ENCODE measurements around the gene KRT82. TPM values are rescaled to one million over a fixed set of nuclear protein-coding genes. Genes with fewer than 3 reads are reported as not detected.

Gene KRT82
- total RNA-seq, 2 experiments from 2014 or later: not detected

- intact Hi-C loops (cut with micrococcal nuclease; ENCODE audit: unreplicated experiment): no loop called here
- Histone ChIP-seq H3K4me2 (ENCODE audit: low read length) (no peak overlapping the region), H3K4me3 (ENCODE audit: low read depth, low read length, poor library complexity, severe bottlenecking) (no peak overlapping the region), H3K9me3 (ENCODE audit: low read length) (no peaks in the 10 kb centered on the region), H3K79me2 (ENCODE audit: insufficient read depth, low read depth, low read length) (no peaks in the 10 kb centered on the region), H3K27ac (ENCODE audit: low read depth, low read length, poor library complexity, severe bottlenecking) (no peak overlapping the region), H3K9me2 (ENCODE audit: insufficient read depth, low read length) (no peaks in the 10 kb centered on the region), H4K20me1 (ENCODE audit: insufficient read depth, low read length) (no peaks in the 10 kb centered on the region), H2AFZ (ENCODE audit: low read length) (no peak overlapping the region), H3K36me3 (ENCODE audit: insufficient read depth, low read length) (no peaks in the 10 kb centered on the region), H3K4me1 (ENCODE audit: insufficient read depth, low read length, poor library complexity, severe bottlenecking) (no peaks in the 10 kb centered on the region)
- ChIA-PET CTCF (ENCODE audit: unreplicated experiment) (no interaction called here), POLR2A (no interaction called here)
- no peak for DNase-seq (ENCODE audit: low spot score)
- no TSS peak for BruUV-seq (replicated peaks)
- no peak for TF ChIP-seq CTCF (conservative IDR thresholded peaks at IDR 0.05; ENCODE audit: low read length)
- TF ChIP-seq EZH2phosphoT487 (IDR thresholded peaks at IDR 0.05; ENCODE audit: borderline replicate concordance, low read depth, low read length): no peak
Measured at GRCh38 chr12:52439420-52439819, 33.3 kb upstream of the KRT82 start.

DNA sequence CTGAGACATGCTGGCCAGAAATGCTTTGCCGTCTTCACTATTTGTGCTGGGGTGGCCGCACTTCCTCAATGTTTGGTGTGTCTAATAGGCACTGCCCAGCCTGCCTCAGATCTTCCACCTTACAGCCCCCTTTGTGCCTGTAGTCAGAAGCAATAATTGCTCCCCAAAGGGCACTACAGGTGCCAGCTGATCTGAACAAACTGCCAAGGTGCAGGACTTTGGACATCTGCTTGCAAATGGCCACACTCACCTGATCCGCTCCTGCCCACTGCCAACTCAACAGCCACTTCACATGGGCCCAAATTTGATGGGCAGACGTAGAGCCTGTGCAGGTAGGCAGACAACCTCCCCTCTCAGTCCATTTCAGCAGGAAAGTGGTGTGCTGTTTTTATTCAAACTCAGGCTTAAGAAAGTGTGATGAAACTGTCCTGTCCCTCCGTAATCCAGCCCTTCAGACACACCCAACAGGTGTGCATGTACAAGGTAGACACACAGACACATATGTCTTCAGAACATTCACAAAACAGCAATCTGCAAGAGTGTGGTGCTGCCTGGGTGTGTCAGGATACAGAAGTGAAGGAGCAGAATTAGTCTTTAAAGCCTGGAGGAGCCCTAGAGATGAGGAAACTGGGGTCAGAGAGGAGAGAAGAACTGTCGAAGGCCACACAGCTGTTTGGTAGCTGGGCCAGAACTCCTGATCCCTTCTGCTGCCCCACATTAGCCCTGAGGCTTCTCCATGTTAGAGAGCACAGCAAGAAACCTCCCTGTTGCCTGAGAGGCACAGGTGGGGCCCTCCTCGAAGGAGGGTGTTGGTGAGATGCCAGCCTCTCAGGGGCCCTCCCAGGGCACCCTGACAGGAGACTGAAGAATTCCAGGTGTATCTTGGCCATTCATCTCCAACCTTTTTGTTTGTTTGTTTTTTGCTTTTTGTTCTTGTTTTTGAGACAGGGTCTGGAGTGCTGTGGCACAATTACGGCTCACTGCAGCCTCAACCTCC lies 32.5 kb upstream of the KRT82 start:
- no peak overlapping the region for H2AFZ ChIP-seq (ENCODE audit: low read length)
- H3K4me2 ChIP-seq (ENCODE audit: low read length): no peak overlapping the region
- H3K79me2 ChIP-seq (ENCODE audit: insufficient read depth, low read depth, low read length): no peaks in the 10 kb centered on the region
- H3K36me3 ChIP-seq (ENCODE audit: insufficient read depth, low read length): no peaks in the 10 kb centered on the region
- intact Hi-C loops (cut with micrococcal nuclease; ENCODE audit: unreplicated experiment): no loop called here
- no peak overlapping the region for H3K4me3 ChIP-seq (ENCODE audit: low read depth, low read length, poor library complexity, severe bottlenecking)
- ChIA-PET POLR2A (no interaction called here), CTCF (ENCODE audit: unreplicated experiment) (no interaction called here)
- H4K20me1 ChIP-seq (ENCODE audit: insufficient read depth, low read length): no peaks in the 10 kb centered on the region
- DNase-seq (ENCODE audit: low spot score): no peak
- H3K27ac ChIP-seq (ENCODE audit: low read depth, low read length, poor library complexity, severe bottlenecking): no peak overlapping the region
- H3K9me3 ChIP-seq (ENCODE audit: low read length): no peaks in the 10 kb centered on the region
- no peaks in the 10 kb centered on the region for H3K9me2 ChIP-seq (ENCODE audit: insufficient read depth, low read length)
- no peaks in the 10 kb centered on the region for H3K4me1 ChIP-seq (ENCODE audit: insufficient read depth, low read length, poor library complexity, severe bottlenecking)
- TF ChIP-seq CTCF (conservative IDR thresholded peaks at IDR 0.05; ENCODE audit: low read length): no peak
- no peak for TF ChIP-seq EZH2phosphoT487 (IDR thresholded peaks at IDR 0.05; ENCODE audit: borderline replicate concordance, low read depth, low read length)
- no TSS peak for BruUV-seq (replicated peaks)

- CTCF ChIA-PET (ENCODE audit: unreplicated experiment): no interaction called here
- Histone ChIP-seq H3K4me2 (ENCODE audit: low read length) (no peak overlapping the region), H3K9me3 (ENCODE audit: low read length) (no peaks in the 10 kb centered on the region), H3K79me2 (ENCODE audit: insufficient read depth, low read depth, low read length) (no peaks in the 10 kb centered on the region), H4K20me1 (ENCODE audit: insufficient read depth, low read length) (no peaks in the 10 kb centered on the region), H3K4me1 (ENCODE audit: insufficient read depth, low read length, poor library complexity, severe bottlenecking) (no peaks in the 10 kb centered on the region), H3K9me2 (ENCODE audit: insufficient read depth, low read length) (no peaks in the 10 kb centered on the region), H3K36me3 (ENCODE audit: insufficient read depth, low read length) (no peaks in the 10 kb centered on the region), H2AFZ (ENCODE audit: low read length) (no peak overlapping the region), H3K27ac (ENCODE audit: low read depth, low read length, poor library complexity, severe bottlenecking) (no peak overlapping the region), H3K4me3 (ENCODE audit: low read depth, low read length, poor library complexity, severe bottlenecking) (no peak overlapping the region)
- TF ChIP-seq CTCF (conservative IDR thresholded peaks at IDR 0.05; ENCODE audit: low read length): no peak
- no peak for TF ChIP-seq EZH2phosphoT487 (IDR thresholded peaks at IDR 0.05; ENCODE audit: borderline replicate concordance, low read depth, low read length)
- POLR2A ChIA-PET: no interaction called here
- intact Hi-C loops (cut with micrococcal nuclease; ENCODE audit: unreplicated experiment): no loop called here
- BruUV-seq (replicated peaks): no TSS peak
- DNase-seq (ENCODE audit: low spot score): no peak
Measured at GRCh38 chr12:52437508-52437907, 31.4 kb upstream of the KRT82 start.
